Activated T-cell treated with anti-CD3 and anti-CD28 coated beads, Interleukin-2, amount 50 U/mL, for 1 hour (primary cell): ENCODE measurements around the gene SOCS2.
"Not testable (repeated sequence)": the region's sequence is repeated elsewhere in the genome, so short reads cannot be mapped to it uniquely, and the experiment has no call there.

Experiments used
- DNase-seq: peaks from one replicate; pipeline ENCODE4 v3.0.0-alpha.2; 2020

SOCS2 gene

GRCh38 chr12:93595351-93595750, 22.9 kb downstream of the SOCS2 start:
- DNase-seq, result no peak

- no peak for DNase-seq
Observed at GRCh38 chr12:93597608-93598007, 25.1 kb downstream of the SOCS2 start.

GRCh38 chr12:93599192-93599591, 26.7 kb downstream of the SOCS2 start:
- no peak for DNase-seq

GRCh38 chr12:93601591-93601990, 29.1 kb downstream of the SOCS2 start:
- no peak for DNase-seq

- DNase-seq, result no peak
Observed at GRCh38 chr12:93602897-93603668, 30.6 kb downstream of the SOCS2 start.

GRCh38 chr12:93603762-93604161, 31.3 kb downstream of the SOCS2 start:
- DNase-seq, result no peak

GRCh38 chr12:93608313-93608712, 35.8 kb downstream of the SOCS2 start:
- DNase-seq, result no peak

GRCh38 chr12:93609281-93610192, 37.1 kb downstream of the SOCS2 start:
- no peak for DNase-seq

- DNase-seq, result no peak
Observed at GRCh38 chr12:93612776-93613175, 40.3 kb downstream of the SOCS2 start.

- DNase-seq, result no peak
Observed at GRCh38 chr12:93614917-93615596, 42.6 kb downstream of the SOCS2 start.

- DNase-seq, result no peak
Observed at GRCh38 chr12:93616584-93617101, 44.2 kb downstream of the SOCS2 start.

GRCh38 chr12:93618891-93619410, 46.5 kb downstream of the SOCS2 start:
- no peak for DNase-seq

- DNase-seq, result no peak
Observed at GRCh38 chr12:93621986-93622385, 49.5 kb downstream of the SOCS2 start.

GRCh38 chr12:93622485-93622884, 50.0 kb downstream of the SOCS2 start:
- no peak for DNase-seq

GRCh38 chr12:93624595-93625294, 52.3 kb downstream of the SOCS2 start:
- no peak for DNase-seq

- DNase-seq, result not testable (repeated sequence)
Observed at GRCh38 chr12:93625295-93625645, 52.8 kb downstream of the SOCS2 start.

- no peak for DNase-seq
Observed at GRCh38 chr12:93626160-93626559, 53.7 kb downstream of the SOCS2 start.
